22Rv1 (cell line): ENCODE results near the gene HSD17B13.
"Not testable (repeated sequence)": the region's sequence is repeated elsewhere in the genome, so short reads cannot be mapped to it uniquely, and the experiment has no call there.

Experiments used
- H3K27ac ChIP-seq: fragments of 450-650 bp; 2 replicates; pipeline ENCODE4 v1.5.1; 2017
- ZFX ChIP-seq: fragments of 450-650 bp; IDR thresholded peaks from 2 replicates; pipeline ENCODE4 v1.6.1; 2017; ENCODE audit warnings: antibody characterized with exemption, borderline replicate concordance
- TF ChIP-seq, protein P1 (sequence below): fragments of 450-650 bp; IDR thresholded peaks from 2 replicates; pipeline ENCODE4 v1.5.1; 2017; ENCODE audit warnings: mild to moderate bottlenecking

HSD17B13 gene

DNA sequence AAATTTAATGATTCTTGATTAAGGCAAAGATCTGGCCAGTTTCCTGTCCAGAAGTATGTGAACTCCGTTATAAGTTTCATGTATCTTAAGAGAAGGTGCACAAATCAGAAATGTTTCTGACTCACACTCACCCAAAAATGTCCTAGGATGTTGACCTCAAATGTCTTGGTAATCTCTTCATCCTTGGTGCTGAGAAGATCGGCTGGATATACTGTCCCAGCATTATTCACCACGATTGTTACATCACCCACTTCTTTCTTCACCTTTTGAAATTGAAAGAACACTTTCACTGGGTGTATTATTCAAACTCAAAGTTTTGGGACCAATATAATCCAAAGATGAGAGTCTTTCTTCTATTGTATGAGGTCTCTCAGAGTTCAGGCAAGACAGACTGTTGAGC lies 5.7 kb downstream of the HSD17B13 start:
- TF ChIP-seq, protein P1, sequence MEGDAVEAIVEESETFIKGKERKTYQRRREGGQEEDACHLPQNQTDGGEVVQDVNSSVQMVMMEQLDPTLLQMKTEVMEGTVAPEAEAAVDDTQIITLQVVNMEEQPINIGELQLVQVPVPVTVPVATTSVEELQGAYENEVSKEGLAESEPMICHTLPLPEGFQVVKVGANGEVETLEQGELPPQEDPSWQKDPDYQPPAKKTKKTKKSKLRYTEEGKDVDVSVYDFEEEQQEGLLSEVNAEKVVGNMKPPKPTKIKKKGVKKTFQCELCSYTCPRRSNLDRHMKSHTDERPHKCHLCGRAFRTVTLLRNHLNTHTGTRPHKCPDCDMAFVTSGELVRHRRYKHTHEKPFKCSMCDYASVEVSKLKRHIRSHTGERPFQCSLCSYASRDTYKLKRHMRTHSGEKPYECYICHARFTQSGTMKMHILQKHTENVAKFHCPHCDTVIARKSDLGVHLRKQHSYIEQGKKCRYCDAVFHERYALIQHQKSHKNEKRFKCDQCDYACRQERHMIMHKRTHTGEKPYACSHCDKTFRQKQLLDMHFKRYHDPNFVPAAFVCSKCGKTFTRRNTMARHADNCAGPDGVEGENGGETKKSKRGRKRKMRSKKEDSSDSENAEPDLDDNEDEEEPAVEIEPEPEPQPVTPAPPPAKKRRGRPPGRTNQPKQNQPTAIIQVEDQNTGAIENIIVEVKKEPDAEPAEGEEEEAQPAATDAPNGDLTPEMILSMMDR, result no peak
- TF ChIP-seq ZFX, result no peak

DNA sequence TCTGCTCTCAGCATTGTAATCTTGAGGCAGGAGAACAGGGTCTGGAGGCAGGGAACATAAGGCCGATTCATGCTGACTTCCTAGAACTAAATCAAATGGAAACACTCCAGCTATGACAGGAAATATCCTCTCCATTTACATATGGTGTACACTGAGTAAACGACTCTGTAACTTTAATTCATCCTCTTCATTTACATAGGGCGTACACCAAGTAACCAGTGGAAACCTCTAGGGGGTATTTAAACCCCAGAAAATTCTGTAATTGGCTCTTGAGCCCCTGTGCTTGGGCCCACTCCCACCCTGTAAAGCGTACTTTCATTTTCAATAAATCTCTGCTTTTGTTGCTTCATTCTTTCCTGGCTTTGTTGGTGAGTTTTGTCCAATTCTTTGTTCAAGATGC lies 7.7 kb downstream of the HSD17B13 start:
- H3K27ac ChIP-seq, result not testable (repeated sequence)

More for the DNA sequence above, 5.7 kb downstream of the HSD17B13 start:
- H3K27ac ChIP-seq, result no peak overlapping the region

DNA sequence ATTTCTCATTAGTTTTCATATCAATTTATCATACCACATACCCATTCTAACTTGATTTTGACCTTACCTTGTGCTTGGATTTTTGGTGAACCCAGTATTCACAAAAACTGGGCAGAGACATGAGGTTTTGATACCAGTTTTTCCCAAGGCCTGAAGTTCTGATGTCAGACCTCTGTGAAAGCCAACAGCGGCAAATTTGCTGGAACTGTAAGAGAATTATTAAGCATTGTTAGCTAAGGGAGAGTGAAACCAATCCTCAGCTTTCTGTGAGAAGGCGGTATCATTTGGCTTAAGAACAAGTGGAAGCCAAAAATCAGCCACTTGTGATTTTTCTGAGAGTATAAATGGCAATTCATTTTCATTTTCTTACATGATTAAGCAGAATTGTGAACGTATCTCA lies 8.9 kb downstream of the HSD17B13 start:
- TF ChIP-seq, protein P1, result no peak
- no peak overlapping the region for H3K27ac ChIP-seq

DNA sequence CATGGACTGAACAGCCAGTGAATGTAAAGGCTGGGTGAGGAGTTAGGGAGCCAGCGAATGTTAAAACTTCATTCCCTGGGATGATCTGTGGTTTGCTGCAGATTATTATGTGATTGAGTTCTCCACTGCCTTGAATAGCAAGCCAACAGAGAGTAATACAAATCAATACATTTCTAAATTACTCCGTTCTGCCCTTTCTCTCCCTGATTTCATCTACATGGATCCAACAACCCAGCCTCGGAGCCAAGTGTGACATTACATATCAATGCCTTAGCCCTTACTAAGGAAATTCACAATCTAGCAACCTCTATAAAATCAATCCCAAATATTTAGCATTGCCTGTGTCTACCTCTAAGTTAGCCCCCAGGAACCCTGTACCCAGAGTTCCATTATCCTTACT lies 11.0 kb downstream of the HSD17B13 start:
- H3K27ac ChIP-seq, result no peak overlapping the region
- TF ChIP-seq ZFX, result no peak
- TF ChIP-seq, protein P1, result no peak

DNA sequence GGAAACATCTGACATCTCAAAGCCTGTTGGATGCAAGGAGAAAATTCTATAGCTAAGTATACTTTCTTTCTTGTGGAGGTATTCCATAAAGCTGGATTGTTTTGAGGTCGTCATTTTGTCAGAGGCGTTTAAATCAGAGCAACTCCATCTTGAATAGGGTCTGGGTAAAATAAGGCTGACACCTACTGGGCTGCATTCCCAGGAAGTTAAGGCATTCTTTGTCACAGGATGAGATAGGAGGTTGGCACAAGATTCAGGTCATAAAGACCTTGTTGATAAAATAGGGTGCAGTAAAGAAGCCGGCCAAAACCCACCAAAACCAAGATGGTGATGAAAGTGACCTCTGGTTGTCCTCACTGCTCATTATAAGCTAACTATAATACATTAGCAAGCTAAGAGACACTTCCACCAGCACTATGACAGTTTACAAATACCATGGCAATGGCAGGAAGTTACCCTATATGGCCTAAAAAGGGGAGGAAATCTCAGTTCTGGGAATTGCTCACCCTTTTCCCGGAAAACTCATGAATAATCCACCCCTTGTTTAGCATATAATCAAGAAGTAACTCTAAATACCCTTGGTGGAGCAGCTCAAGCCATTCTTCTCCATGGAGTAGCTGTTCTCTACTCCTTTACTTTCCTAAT lies 11.9 kb downstream of the HSD17B13 start:
- H3K27ac ChIP-seq, result no peak overlapping the region
- TF ChIP-seq ZFX, result no peak

DNA sequence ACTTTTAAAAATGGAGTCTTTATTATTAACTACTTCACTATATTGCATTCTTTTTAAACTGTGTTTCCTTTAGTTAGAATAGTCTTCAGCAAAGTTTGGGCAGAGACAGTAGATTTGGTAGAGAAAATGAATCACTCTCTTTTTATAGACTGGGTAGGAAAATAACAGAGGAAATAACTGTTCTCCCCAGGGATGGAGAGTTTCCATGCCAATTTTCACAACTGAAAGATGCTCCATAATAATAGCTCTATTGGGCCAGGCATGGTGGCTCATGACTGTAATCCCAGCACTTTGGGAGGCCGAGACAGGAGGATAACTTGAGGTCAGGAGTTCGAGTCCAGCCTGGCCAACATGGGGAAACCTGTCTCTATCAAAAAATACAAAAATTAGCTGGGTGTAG lies 13.1 kb downstream of the HSD17B13 start:
- TF ChIP-seq, protein P1, result no peak
- TF ChIP-seq ZFX, result no peak
- H3K27ac ChIP-seq, result no peak overlapping the region

DNA sequence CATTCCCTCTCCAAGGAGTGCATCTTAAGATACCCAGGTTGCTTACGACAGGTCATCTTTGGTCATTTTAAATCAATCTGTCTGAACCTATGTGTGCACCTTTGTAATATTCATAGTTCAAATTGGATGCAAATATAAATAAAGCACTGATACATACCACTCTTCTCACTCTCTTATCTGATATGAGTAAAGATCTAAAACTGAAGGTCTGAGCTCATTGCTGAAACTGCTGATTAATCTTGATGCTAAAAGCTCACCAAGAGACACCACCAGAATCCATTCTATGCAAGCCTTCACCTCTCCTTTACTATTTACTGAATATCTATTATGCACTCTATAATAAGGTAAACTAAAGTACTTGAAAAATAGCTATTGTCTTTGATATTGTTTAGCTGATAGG lies 16.6 kb downstream of the HSD17B13 start:
- peak overlapping the region; percentile 84 for H3K27ac ChIP-seq
- no peak for TF ChIP-seq ZFX
- TF ChIP-seq, protein P1, result no peak

DNA sequence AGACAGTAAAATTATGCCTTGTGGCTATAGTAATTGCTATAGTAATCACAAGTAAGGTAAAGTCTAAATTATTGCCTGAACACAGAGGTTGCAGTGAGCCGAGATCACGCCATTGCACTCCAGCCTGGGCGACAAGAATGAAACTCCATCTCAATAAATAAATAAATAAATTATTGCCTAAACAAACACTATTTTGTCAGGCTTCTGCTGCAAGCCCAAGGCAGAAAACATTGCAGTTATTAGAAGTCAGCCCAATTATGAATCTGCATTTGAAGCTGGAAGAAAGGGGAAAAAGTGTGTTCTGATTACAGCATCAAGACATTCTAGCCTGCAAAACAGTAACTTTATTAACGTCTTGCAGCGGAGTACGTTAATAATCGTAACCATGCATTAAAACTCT lies 17.1 kb downstream of the HSD17B13 start:
- H3K27ac ChIP-seq, result peak overlapping the region; percentile 84
- TF ChIP-seq, protein P1, result no peak
- no peak for TF ChIP-seq ZFX
